Lung (tissue), 12 donors: Measurements from ENCODE around the gene SRM. TPM values are rescaled to one million over a fixed set of nuclear protein-coding genes. Genes with fewer than 3 reads are reported as not detected.
A peak's percentile ranks its signal among the peaks of the same experiment; 100 is the strongest.

Source experiments
- ATAC-seq: fragments of 200-7000 bp; cut with Tn5 transposase; one replicate; pipeline ENCODE4 v1.9.1; 2020; ENCODE audit warnings: moderate number of reproducible peaks; ENCODE audit not compliant: insufficient read depth, low FRiP score
- DNase-seq, 3 donors: peaks; one replicate each; pipeline ENCODE4 v3.0.0-alpha.2; 2013 to 2017
- H3K27ac ChIP-seq, 2 donors: one replicate each; pipeline ENCODE4 v1.5.1; 2013; ENCODE audit warnings: mild to moderate bottlenecking in 2 of 2, moderate library complexity in 2 of 2, control low read depth in 1 of 2, inconsistent platforms in 1 of 2, low read depth in 1 of 2, low read length in 1 of 2
- H3K27me3 ChIP-seq, 3 donors: one replicate each; pipeline ENCODE4 v1.5.1; 2013; ENCODE audit warnings: low read length in 2 of 3; ENCODE audit not compliant: control insufficient read depth in 3 of 3, insufficient read depth in 3 of 3
- H3K36me3 ChIP-seq, 4 donors: one replicate each; pipeline ENCODE4 v1.5.1; 2013; ENCODE audit warnings: low read length in 4 of 4, mild to moderate bottlenecking in 1 of 4, moderate library complexity in 1 of 4; ENCODE audit not compliant: control insufficient read depth in 4 of 4, insufficient read depth in 4 of 4
- H3K4me1 ChIP-seq, 5 donors: one replicate each; pipeline ENCODE4 v1.5.1; 2013; ENCODE audit warnings: low read length in 5 of 5, mild to moderate bottlenecking in 2 of 5, moderate library complexity in 1 of 5; ENCODE audit not compliant: control insufficient read depth in 5 of 5, insufficient read depth in 5 of 5
- H3K4me3 ChIP-seq: one replicate; pipeline ENCODE4 v1.5.1; 2013; ENCODE audit warnings: mild to moderate bottlenecking, control low read depth, moderate library complexity
- H3K9ac ChIP-seq, 2 donors: one replicate each; pipeline ENCODE4 v1.5.1; 2013; ENCODE audit warnings: low read length in 2 of 2, control low read depth in 1 of 2; ENCODE audit not compliant: insufficient read depth in 1 of 2
- H3K9me3 ChIP-seq, 4 donors: one replicate each; pipeline ENCODE4 v1.5.1; 2013; ENCODE audit warnings: low read length in 3 of 4, mild to moderate bottlenecking in 1 of 4, moderate library complexity in 1 of 4; ENCODE audit not compliant: control insufficient read depth in 4 of 4, insufficient read depth in 3 of 4
- WGBS, 2 donors: extraction: QIAGEN DNeasy Blood & Tissue Kit; methylation state at CpG; one replicate each; pipeline ENCODE4 v1.1.7; 2013; 5-methylcytosine and 5-hydroxymethylcytosine counted together
- polyA plus RNA-seq, 2 donors: library from polyadenylated mRNA; stranded (reverse); fragments of 200-250 nt; gene quantifications; one replicate each; pipeline ENCODE4 v1.2.1, GENCODE V29; 2013
- total RNA-seq, 2 donors: library from RNA; depleted of rRNA in 1 of 2; stranded (reverse); fragments of >200 nt in 1 of 2; gene quantifications; one replicate each; pipeline ENCODE4 v1.2.1, GENCODE V29; 2014 to 2021
- TF ChIP-seq, protein P1 (sequence below): IDR thresholded peaks from 2 replicates; pipeline ENCODE4 v1.5.1; 2012; ENCODE audit warnings: mild to moderate bottlenecking; ENCODE audit errors: control extremely low read depth, extremely low read depth
- donor health status: control.
- donor health status: control.
- donor health status: Bipolar disorder and iron deficiency.
- donor health status: healthy.
- donor health status: DM: yes; HTN: yes; CAD: no.

Gene SRM
- total and polyA plus RNA-seq, 4 donors, result 12.3 to 132 (median 115) TPM

DNA sequence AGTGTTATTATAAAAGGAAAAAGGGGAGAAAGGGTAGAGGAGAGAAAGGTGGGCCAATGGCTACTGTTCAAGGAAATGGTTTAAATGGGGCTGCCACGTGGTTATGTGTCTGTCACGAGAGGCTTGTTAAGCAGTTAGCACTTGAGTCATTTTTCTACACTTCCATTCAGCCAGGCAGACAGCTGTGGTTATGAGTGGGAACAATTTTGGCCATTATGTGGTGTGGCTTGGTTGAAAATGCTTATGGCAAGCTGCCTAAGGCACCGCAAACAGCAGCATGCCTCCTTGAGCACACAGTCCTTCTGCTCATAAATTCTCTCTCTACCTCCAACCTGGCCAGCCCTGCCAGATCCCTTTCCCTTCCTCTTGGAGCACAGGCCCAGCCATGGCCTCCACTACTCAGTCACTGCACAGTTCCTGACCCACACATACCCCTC, 3.2 kb upstream of the SRM start:
- peaks cover 17 to 20% (median 19%) of the 10 kb centered on the region in 4 donors for H3K36me3 ChIP-seq
- WGBS, 2 donors, result 63 to 81% methylated on average over 3 of the region's 3 CpGs

GRCh38 chr1:11061652-11062365, 2.0 kb upstream of the SRM start:
- peaks cover 0 to 4% (median under 1%) of the 10 kb centered on the region in 4 donors for H3K9me3 ChIP-seq
- no peak overlapping the region for H3K4me3 ChIP-seq
- no peak overlapping the region for H3K27ac ChIP-seq
- 81% methylated on average over 5 of the region's 5 CpGs for WGBS, 2 donors
- TF ChIP-seq, protein P1, sequence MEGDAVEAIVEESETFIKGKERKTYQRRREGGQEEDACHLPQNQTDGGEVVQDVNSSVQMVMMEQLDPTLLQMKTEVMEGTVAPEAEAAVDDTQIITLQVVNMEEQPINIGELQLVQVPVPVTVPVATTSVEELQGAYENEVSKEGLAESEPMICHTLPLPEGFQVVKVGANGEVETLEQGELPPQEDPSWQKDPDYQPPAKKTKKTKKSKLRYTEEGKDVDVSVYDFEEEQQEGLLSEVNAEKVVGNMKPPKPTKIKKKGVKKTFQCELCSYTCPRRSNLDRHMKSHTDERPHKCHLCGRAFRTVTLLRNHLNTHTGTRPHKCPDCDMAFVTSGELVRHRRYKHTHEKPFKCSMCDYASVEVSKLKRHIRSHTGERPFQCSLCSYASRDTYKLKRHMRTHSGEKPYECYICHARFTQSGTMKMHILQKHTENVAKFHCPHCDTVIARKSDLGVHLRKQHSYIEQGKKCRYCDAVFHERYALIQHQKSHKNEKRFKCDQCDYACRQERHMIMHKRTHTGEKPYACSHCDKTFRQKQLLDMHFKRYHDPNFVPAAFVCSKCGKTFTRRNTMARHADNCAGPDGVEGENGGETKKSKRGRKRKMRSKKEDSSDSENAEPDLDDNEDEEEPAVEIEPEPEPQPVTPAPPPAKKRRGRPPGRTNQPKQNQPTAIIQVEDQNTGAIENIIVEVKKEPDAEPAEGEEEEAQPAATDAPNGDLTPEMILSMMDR, result no peak
- ATAC-seq, result no peak
- H3K36me3 ChIP-seq, result peaks cover 13 to 21% (median 17%) of the 10 kb centered on the region in 4 donors
- peaks cover 0 to 16% (median 6%) of the 10 kb centered on the region in 5 donors for H3K4me1 ChIP-seq
- H3K27me3 ChIP-seq, result no peaks in the 10 kb centered on the region
- DNase-seq, result no peak
- H3K9ac ChIP-seq, result no peak overlapping the region

More for the DNA sequence above, 3.2 kb upstream of the SRM start:
- Histone ChIP-seq H3K27me3 (no peaks in the 10 kb centered on the region), H3K9ac (no peak overlapping the region), H3K9me3 (peaks cover 0 to 4% (median under 1%) of the 10 kb centered on the region in 4 donors), H3K4me3 (no peak overlapping the region), H3K4me1 (peaks cover 0 to 16% (median 6%) of the 10 kb centered on the region in 5 donors), H3K27ac (no peak overlapping the region)
- no peak for ATAC-seq
- no peak for DNase-seq
- TF ChIP-seq, protein P1, result no peak

DNA sequence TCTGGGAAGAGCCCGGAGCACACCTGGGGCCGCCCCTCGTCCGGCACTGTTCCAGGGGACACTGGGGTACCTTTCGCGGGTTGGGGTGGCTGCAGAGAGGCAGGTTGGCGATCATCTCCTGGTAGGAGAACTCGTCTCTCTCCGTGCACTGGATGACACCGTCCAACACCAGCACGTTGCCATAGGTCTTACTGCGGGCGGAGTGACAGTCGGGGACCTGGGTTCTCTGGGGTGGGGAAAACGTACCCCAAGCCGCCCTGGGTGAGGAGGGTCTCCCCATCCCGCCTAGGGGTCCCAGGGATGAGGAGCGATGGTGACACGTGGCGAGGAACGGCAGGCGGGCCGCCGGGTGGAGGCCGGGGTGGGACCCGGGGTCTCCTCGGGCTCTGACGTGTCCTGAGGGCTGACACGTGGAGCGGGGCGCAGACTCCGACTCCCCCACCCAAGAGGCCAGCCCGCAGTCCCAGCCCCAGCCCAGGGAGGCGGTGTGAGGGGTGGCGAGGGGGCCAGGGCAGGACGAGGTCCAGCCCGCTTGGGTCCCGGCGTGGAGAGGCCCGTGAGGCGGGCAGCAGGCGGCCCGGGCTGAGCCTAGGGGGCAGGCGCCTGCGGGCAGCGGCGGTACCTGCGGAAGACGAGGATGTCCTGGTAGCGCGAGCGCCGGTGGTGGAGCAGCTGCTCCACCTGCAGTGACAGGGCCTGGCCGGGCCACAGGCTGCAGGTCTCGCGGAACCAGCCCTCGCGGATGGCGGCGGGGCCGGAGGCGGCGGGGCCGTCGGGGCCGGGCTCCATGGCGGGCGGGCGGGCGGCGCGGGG, 457 bp downstream of the SRM start:
- H3K4me3 ChIP-seq, result peak overlapping the region; percentile 99
- peaks cover 0 to 31% (median 4%) of the 10 kb centered on the region in 4 donors for H3K36me3 ChIP-seq
- 2 to 4% methylated on average over 43 to 72 of the region's 72 CpGs for WGBS, 2 donors
- peaks cover 0 to 16% (median 6%) of the 10 kb centered on the region in 5 donors for H3K4me1 ChIP-seq
- H3K27ac ChIP-seq, result peak overlapping the region in 1 of 2 donors; percentile 59
- TF ChIP-seq, protein P1, result no peak
- DNase-seq (no peak), ATAC-seq (no peak)
- H3K9me3 ChIP-seq, result no peaks in the 10 kb centered on the region
- H3K9ac ChIP-seq, result no peak overlapping the region
- H3K27me3 ChIP-seq, result no peaks in the 10 kb centered on the region
